ENCODE measurements around the gene PEAK1. TPM values are rescaled to one million over a fixed set of nuclear protein-coding genes. Genes with fewer than 3 reads are reported as not detected.

Gene PEAK1
- total RNA-seq, 1 donor from 2014 or later = 75.2 TPM

- no peaks in the 10 kb centered on the region for H3K9me3 ChIP-seq (replicated peaks)
- no peak overlapping the region for H3K27ac ChIP-seq (replicated peaks)
- H3K36me3 ChIP-seq = no peaks in the 10 kb centered on the region
- H3K27me3 ChIP-seq (ENCODE audit: low read depth) = no peaks in the 10 kb centered on the region
- intact Hi-C loops (cut with micrococcal nuclease) = no loop called here
- no peak for DNase-seq
- H3K4me3 ChIP-seq = no peak overlapping the region
- no peak for TF ChIP-seq CTCF (IDR thresholded peaks at IDR 0.05; ENCODE audit: borderline replicate concordance)
- H3K4me1 ChIP-seq = no peaks in the 10 kb centered on the region
Measured at GRCh38 chr15:77094397-77095030, 325.4 kb downstream of the PEAK1 start.

GRCh38 chr15:77093436-77093835 lies 326.5 kb downstream of the PEAK1 start:
- H3K36me3 ChIP-seq = no peaks in the 10 kb centered on the region
- no peaks in the 10 kb centered on the region for H3K9me3 ChIP-seq (replicated peaks)
- H3K4me1 ChIP-seq = no peaks in the 10 kb centered on the region
- no peak overlapping the region for H3K27ac ChIP-seq (replicated peaks)
- no peak overlapping the region for H3K4me3 ChIP-seq
- no peak for DNase-seq
- TF ChIP-seq CTCF (IDR thresholded peaks at IDR 0.05; ENCODE audit: borderline replicate concordance) = no peak
- intact Hi-C loops (cut with micrococcal nuclease) = no loop called here
- H3K27me3 ChIP-seq (ENCODE audit: low read depth) = no peaks in the 10 kb centered on the region

GRCh38 chr15:77091097-77091496 lies 328.8 kb downstream of the PEAK1 start:
- no peaks in the 10 kb centered on the region for H3K9me3 ChIP-seq (replicated peaks)
- H3K36me3 ChIP-seq = no peaks in the 10 kb centered on the region
- no peak for DNase-seq
- no peaks in the 10 kb centered on the region for H3K4me1 ChIP-seq
- no peak overlapping the region for H3K4me3 ChIP-seq
- H3K27me3 ChIP-seq (ENCODE audit: low read depth) = no peaks in the 10 kb centered on the region
- no peak for TF ChIP-seq CTCF (IDR thresholded peaks at IDR 0.05; ENCODE audit: borderline replicate concordance)
- intact Hi-C loops (cut with micrococcal nuclease) = no loop called here
- H3K27ac ChIP-seq (replicated peaks) = no peak overlapping the region

- H3K27me3 ChIP-seq (ENCODE audit: low read depth) = no peaks in the 10 kb centered on the region
- TF ChIP-seq CTCF (IDR thresholded peaks at IDR 0.05; ENCODE audit: borderline replicate concordance) = no peak
- no peak overlapping the region for H3K4me3 ChIP-seq
- H3K27ac ChIP-seq (replicated peaks) = no peak overlapping the region
- peaks cover 12% of the 10 kb centered on the region for H3K4me1 ChIP-seq
- DNase-seq = no peak
- intact Hi-C loops (cut with micrococcal nuclease) = no loop called here
- no peaks in the 10 kb centered on the region for H3K9me3 ChIP-seq (replicated peaks)
- H3K36me3 ChIP-seq = no peaks in the 10 kb centered on the region
Measured at GRCh38 chr15:77087213-77087612, 332.7 kb downstream of the PEAK1 start.

GRCh38 chr15:77085297-77085696 lies 334.6 kb downstream of the PEAK1 start:
- TF ChIP-seq CTCF (IDR thresholded peaks at IDR 0.05; ENCODE audit: borderline replicate concordance) = no peak
- Histone ChIP-seq H3K4me1 (peaks cover 12% of the 10 kb centered on the region), H3K4me3 (no peak overlapping the region), H3K27ac (replicated peaks) (no peak overlapping the region), H3K27me3 (ENCODE audit: low read depth) (no peaks in the 10 kb centered on the region), H3K36me3 (no peaks in the 10 kb centered on the region), H3K9me3 (replicated peaks) (no peaks in the 10 kb centered on the region)
- no peak for DNase-seq
- intact Hi-C loops (cut with micrococcal nuclease) = no loop called here

Measured in left ventricle myocardium inferior (tissue), 1 donor.